Thyroid gland (tissue), 4 donors: ENCODE measurements around the gene SMIM7.

Experiments
- CTCF ChIP-seq, 6 experiments: fragments of 200-600 bp in 3 of 6; fragments of 450-650 bp in 3 of 6; sonication (generic) in 3 of 6; IDR thresholded peaks; one replicate each; pipeline ENCODE4 v1.5.1; 2016 to 2019; ENCODE audit warnings: antibody characterized with exemption in 6 of 6, mild to moderate bottlenecking in 2 of 6, inconsistent platforms in 1 of 6, moderate library complexity in 1 of 6
- POLR2A ChIP-seq, 2 donors: fragments of 450-650 bp; IDR thresholded peaks; one replicate each; pipeline ENCODE4 v1.6.1; 2017; ENCODE audit warnings: antibody characterized with exemption in 2 of 2, mild to moderate bottlenecking in 2 of 2, moderate library complexity in 1 of 2

GRCh38 chr19:16684216-16684615 lies 24.3 kb upstream of the SMIM7 start:
- TF ChIP-seq POLR2A (IDR thresholded peaks at IDR 0.05), result no peak
- TF ChIP-seq CTCF (IDR thresholded peaks at IDR 0.05), result no peak
